Lower leg skin (tissue), 4 donors: Measurements from ENCODE around the gene MARVELD1. TPM values are rescaled to one million over a fixed set of nuclear protein-coding genes. Genes with fewer than 3 reads are reported as not detected.

ENCODE experiments used
- DNase-seq, 2 donors: peaks; one replicate each; pipeline ENCODE4 v3.0.0-alpha.2; 2019; ENCODE audit warnings: low spot score in 2 of 2
- H3K4me3 ChIP-seq: fragments of 200-600 bp; sonication (generic); 2 replicates; pipeline ENCODE4 v1.5.1; 2017; ENCODE audit warnings: mild to moderate bottlenecking, low read depth; ENCODE audit not compliant: poor library complexity, severe bottlenecking
- CTCF ChIP-seq, 3 donors: fragments of 450-650 bp; IDR thresholded peaks; one replicate each; pipeline ENCODE4 v1.5.1; 2016; ENCODE audit warnings: antibody characterized with exemption in 3 of 3, mild to moderate bottlenecking in 3 of 3, moderate library complexity in 2 of 3
- POLR2A ChIP-seq, 2 donors: fragments of 450-650 bp; IDR thresholded peaks; one replicate each; pipeline ENCODE4 v1.6.1; 2016 to 2017; ENCODE audit warnings: antibody characterized with exemption in 2 of 2, mild to moderate bottlenecking in 1 of 2, moderate library complexity in 1 of 2
- WGBS, 2 donors: methylation state at CpG; one replicate each; pipeline ENCODE4 v1.1.5; 2018; 5-methylcytosine and 5-hydroxymethylcytosine counted together
- intact Hi-C: fragments of 100-400 bp; cut with DNase I; formaldehyde crosslinking; loops from one replicate; pipeline ENCODE4 v1.15.0; 2023; ENCODE audit warnings: low total_unique reads
- total RNA-seq, 4 donors: library from RNA; depleted of rRNA; stranded (reverse); fragments of >200 nt; gene quantifications; one replicate each; pipeline ENCODE4 v1.1.0, GENCODE V29; 2016

MARVELD1 gene
- 10 to 100 TPM; 22.5 to 50.2 (median 30.3) TPM for total RNA-seq

GRCh38 chr10:97713339-97713825, at the start of gene MARVELD1:
TSS of gene MARVELD1 (plus strand) at chr10:97713730. CDS start at chr10:97713877, 147 bp downstream.
- peak; percentile 71 to 96 for DNase-seq
- H3K4me3 ChIP-seq: peak within 1 kb of the TSS; percentile 35
- intact Hi-C loops: loop anchor here (2.0 kb wide), 1 partner anchor 15 kb away; no protein-coding TSS in a partner anchor
- no peak for TF ChIP-seq POLR2A (IDR thresholded peaks at IDR 0.05)
- TF ChIP-seq CTCF (IDR thresholded peaks at IDR 0.05): no peak
- 1 to 2% methylated on average over 37 of the region's 37 CpGs for WGBS, 2 donors

- H3K4me3 ChIP-seq: no peak overlapping the region
- DNase-seq: no peak
- WGBS, 2 donors: 94 to 96% methylated on average over 1 of the region's 1 CpG
- intact Hi-C loops: no loop called here
- no peak for TF ChIP-seq CTCF (IDR thresholded peaks at IDR 0.05)
- TF ChIP-seq POLR2A (IDR thresholded peaks at IDR 0.05): no peak
Observed at GRCh38 chr10:97664282-97664850, 49.2 kb upstream of the MARVELD1 start.

DNA sequence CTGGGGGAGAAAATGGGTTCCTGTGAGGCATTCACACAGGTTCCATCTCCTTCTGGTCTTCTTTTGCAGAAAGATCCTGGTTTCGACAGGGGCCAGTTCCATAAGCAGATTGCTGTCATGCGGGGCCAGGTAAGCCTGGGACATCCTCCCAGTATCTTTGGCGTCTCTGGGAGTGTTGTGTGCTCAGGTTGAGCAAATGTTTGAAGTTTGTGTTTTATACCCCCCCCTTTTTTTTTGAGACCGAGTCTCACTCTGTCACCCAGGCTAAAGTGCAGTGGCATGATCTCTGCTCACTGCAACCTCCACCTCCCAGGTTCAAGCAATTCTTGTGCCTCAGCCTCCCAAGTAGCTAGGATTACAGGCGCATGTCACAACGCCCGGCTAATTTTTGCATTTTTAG, 46.5 kb upstream of the MARVELD1 start:
- 93 to 97% methylated on average over 7 of the region's 7 CpGs for WGBS, 2 donors
- no peak for TF ChIP-seq POLR2A (IDR thresholded peaks at IDR 0.05)
- no peak for TF ChIP-seq CTCF (IDR thresholded peaks at IDR 0.05)

GRCh38 chr10:97667463-97667862, 46.1 kb upstream of the MARVELD1 start:
- WGBS, 2 donors: 79 to 84% methylated on average over 6 of the region's 6 CpGs
- intact Hi-C loops: no loop called here
- TF ChIP-seq CTCF (IDR thresholded peaks at IDR 0.05) (no peak), POLR2A (IDR thresholded peaks at IDR 0.05) (no peak)
- no peak for DNase-seq
- H3K4me3 ChIP-seq: no peak overlapping the region

More for the DNA sequence above, 46.5 kb upstream of the MARVELD1 start:
- no peak overlapping the region for H3K4me3 ChIP-seq
- intact Hi-C loops: no loop called here
- no peak for DNase-seq

GRCh38 chr10:97669571-97669970, 44.0 kb upstream of the MARVELD1 start:
- no peak overlapping the region for H3K4me3 ChIP-seq
- intact Hi-C loops: no loop called here
- WGBS, 2 donors: 81 to 82% methylated on average over 1 of the region's 1 CpG
- no peak for DNase-seq
- no peak for TF ChIP-seq CTCF (IDR thresholded peaks at IDR 0.05)
- TF ChIP-seq POLR2A (IDR thresholded peaks at IDR 0.05): no peak
